NCI-H2107 treated with DMSO at 0.1 percent for 48 hours (cell line): Measurements from ENCODE around the gene MARS2.
"Not testable (repeated sequence)": the region's sequence is repeated elsewhere in the genome, so short reads cannot be mapped to it uniquely, and the experiment has no call there.

Experiments
- DNase-seq: peaks from one replicate; lab custom pipeline; 2025; ENCODE audit not compliant: unreplicated experiment; lab: John Stamatoyannopoulos, UW

MARS2 gene

GRCh38 chr2:197705121-197705911 lies at the start of gene MARS2:
MARS2 (plus strand) TSS chr2:197705369; CDS start chr2:197705406, 37 bp downstream.
- peak; percentile 50 for DNase-seq

GRCh38 chr2:197657562-197657961 lies 47.6 kb upstream of the MARS2 start:
- DNase-seq: no peak

- DNase-seq: no peak
Measured at GRCh38 chr2:197661626-197662025, 43.5 kb upstream of the MARS2 start.

GRCh38 chr2:197666277-197666676 lies 38.9 kb upstream of the MARS2 start:
- DNase-seq: no peak

- DNase-seq: no peak
Measured at GRCh38 chr2:197668296-197668695, 36.9 kb upstream of the MARS2 start.

GRCh38 chr2:197669077-197669476 lies 36.1 kb upstream of the MARS2 start:
- DNase-seq: no peak

- DNase-seq: no peak
Measured at GRCh38 chr2:197672371-197672893, 32.7 kb upstream of the MARS2 start.

- DNase-seq: no peak
Measured at GRCh38 chr2:197673106-197673505, 32.1 kb upstream of the MARS2 start.

GRCh38 chr2:197673606-197674005 lies 31.6 kb upstream of the MARS2 start:
- DNase-seq: no peak

- DNase-seq: no peak
Measured at GRCh38 chr2:197674060-197674459, 31.1 kb upstream of the MARS2 start.

- no peak for DNase-seq
Measured at GRCh38 chr2:197674591-197674990, 30.6 kb upstream of the MARS2 start.

GRCh38 chr2:197675246-197675645 lies 29.9 kb upstream of the MARS2 start, which contains the start of gene RFTN2:
RFTN2 (minus strand) TSS chr2:197675587; CDS start chr2:197675458, 129 bp downstream.
- DNase-seq: no peak

- no peak for DNase-seq
Measured at GRCh38 chr2:197675711-197676188, 29.4 kb upstream of the MARS2 start.

- no peak for DNase-seq
Measured at GRCh38 chr2:197677056-197677455, 28.1 kb upstream of the MARS2 start.

- DNase-seq: no peak
Measured at GRCh38 chr2:197677483-197677882, 27.7 kb upstream of the MARS2 start.

- DNase-seq: not testable (repeated sequence)
Measured at GRCh38 chr2:197695206-197695605, 10.0 kb upstream of the MARS2 start.

GRCh38 chr2:197695971-197696370 lies 9.2 kb upstream of the MARS2 start:
- not testable (repeated sequence) for DNase-seq

GRCh38 chr2:197696571-197696970 lies 8.6 kb upstream of the MARS2 start:
- not testable (repeated sequence) for DNase-seq

GRCh38 chr2:197699724-197700123 lies 5.4 kb upstream of the MARS2 start:
- DNase-seq: not testable (repeated sequence)

GRCh38 chr2:197700960-197701359 lies 4.2 kb upstream of the MARS2 start:
- no peak for DNase-seq

- DNase-seq: no peak
Measured at GRCh38 chr2:197704434-197705120, 592 bp upstream of the MARS2 start.
